Left ventricle myocardium superior (tissue), 1 donor: ENCODE results near the gene PHLDA2. TPM values are rescaled to one million over a fixed set of nuclear protein-coding genes. Genes with fewer than 3 reads are reported as not detected.

Experiments
- ATAC-seq: fragments of 200-7000 bp; cut with Tn5 transposase; one replicate; pipeline ENCODE4 v1.9.1; 2020; ENCODE audit warnings: mild to moderate bottlenecking, moderate library complexity
- DNase-seq: peaks from one replicate; pipeline ENCODE4 v3.0.0-alpha.2; 2020
- intact Hi-C: fragments of 100-400 bp; cut with micrococcal nuclease; formaldehyde crosslinking; loops from one replicate; pipeline ENCODE4 v1.11.0; 2022
- total RNA-seq: library from RNA; stranded (reverse); fragmentation: NEBNext Ultra II Directional; extraction: Animal tissue kit (Norgen Biotek cat#: 25700); gene quantifications from one replicate; pipeline ENCODE4 v1.2.1, GENCODE V29; 2021
- donor health status: DM: no; HTN: yes; CAD: no; lungs with severe emphysema.

Gene PHLDA2
- total RNA-seq, 1 donor from 2014 or later: 0.99 TPM

DNA sequence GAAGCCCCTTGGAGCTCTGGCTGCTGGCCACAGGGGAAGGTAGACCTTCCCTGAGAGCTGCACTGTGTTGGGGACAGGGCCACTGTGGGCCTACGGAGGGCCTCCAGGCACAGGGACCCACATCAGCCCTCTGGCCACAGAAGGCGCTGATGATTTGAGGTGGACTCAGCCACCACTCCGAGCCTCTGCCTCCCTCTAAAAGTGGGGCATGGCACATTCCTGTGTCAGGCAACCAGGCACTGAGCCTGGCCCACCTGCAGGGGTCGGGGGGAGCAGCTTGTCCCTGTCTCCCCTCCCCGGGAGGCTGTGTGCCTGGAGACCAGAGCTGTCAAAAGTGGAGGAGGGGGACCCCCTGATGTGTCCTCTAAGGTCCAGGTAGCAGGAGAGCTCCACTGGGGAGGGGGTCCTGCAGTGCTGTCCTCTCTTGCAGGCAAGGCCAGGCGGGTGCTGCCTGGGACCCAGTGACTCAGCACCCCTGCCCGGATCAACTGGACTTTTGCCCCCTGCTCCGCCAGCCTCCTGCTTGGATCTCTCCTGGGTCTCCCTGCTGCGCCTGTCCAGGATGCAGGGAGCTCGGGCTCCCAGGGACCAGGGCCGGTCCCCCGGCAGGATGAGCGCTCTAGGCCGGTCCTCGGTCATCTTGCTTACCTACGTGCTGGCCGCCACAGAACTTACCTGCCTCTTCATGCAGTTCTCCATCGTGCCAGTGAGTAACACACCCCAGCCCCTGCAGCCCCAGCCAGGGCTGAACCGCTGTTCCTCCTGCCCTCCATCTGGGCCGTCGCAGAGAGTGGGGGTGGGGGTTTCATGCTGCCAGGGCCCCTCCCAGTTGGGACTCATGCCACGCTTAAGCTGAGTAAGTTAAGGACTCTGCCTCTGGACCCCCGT, 26.2 kb downstream of the PHLDA2 start:
- ATAC-seq (no peak), DNase-seq (no peak)
- intact Hi-C loops: no loop called here

DNA sequence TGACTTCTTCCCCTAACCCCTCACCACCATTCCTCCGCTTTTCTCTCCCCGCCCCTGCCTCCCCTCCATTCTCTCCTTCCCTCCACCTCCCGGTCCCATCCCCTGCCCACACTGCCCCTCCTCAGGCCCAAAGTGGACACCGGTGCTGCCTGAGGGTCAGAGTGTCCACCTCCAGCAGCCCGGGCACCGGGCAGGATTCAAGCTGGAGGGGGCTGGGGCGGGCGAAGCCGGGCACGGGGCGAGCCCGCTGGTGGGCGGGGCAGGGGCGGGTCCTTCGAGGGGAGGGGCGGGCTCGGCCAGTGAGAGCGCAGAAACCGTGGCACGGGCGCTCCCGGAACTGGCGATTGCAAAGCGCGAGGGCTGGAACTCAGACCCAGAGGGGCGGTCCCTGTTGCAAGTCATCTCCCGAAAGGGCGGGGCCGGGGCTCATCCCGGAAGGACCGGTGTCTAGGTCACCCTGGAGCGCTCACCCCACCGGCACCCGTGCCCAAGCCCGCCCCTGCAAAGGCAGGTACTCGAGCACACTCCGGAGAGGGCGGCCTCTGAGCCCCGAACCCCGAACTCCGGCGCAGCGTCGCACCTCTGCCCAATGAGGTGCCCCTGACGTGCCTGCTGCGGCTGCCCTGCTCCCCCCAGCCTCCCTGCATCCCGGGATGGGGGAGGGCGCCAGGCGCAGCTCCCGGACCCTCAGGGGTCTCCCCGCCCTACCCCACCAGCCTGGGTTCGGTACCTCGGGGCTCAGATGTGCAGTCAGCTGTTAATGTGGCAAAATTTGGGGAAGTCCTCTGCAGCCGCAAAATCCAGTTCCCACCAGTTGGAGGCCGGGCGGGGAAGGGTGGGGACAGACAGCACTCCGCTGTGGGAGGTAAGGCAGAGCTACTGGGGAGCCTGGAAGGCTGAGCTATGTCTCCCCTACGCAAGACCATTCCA, 27.1 kb downstream of the PHLDA2 start:
- DNase-seq: peak; percentile 96
- peak; percentile 93 for ATAC-seq
- intact Hi-C loops: no loop called here

DNA sequence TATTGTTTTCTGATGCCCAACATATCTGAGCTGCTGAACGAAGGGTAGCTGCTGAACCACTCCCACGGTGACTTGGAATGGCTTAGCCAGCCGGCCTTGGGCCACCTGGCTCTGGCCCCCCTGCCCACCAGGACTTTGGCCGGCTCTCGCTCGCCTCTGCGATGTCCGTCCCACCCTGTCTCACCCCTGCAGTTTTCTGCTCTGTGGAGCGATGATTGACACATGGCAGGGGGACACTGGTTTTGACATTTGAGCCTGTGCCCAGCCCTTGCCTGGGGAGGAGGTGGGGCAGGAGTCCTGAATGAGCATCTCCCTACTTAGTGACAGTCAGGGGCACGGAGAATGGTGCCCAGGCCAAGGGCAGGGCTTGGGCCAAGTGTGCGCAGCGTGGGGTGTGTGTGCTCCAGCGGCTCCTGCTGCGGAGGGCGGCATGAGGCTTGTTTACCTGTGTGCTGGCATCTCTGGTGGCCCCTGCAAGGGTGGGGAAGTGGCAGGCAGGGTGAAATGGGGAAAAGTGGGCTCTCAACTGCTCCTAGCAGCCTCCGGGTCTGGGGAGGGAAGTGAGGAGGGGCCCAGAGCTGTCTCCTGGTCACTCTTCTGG, 27.9 kb downstream of the PHLDA2 start:
- peak; percentile 4 for ATAC-seq
- intact Hi-C loops: no loop called here
- no peak for DNase-seq

DNA sequence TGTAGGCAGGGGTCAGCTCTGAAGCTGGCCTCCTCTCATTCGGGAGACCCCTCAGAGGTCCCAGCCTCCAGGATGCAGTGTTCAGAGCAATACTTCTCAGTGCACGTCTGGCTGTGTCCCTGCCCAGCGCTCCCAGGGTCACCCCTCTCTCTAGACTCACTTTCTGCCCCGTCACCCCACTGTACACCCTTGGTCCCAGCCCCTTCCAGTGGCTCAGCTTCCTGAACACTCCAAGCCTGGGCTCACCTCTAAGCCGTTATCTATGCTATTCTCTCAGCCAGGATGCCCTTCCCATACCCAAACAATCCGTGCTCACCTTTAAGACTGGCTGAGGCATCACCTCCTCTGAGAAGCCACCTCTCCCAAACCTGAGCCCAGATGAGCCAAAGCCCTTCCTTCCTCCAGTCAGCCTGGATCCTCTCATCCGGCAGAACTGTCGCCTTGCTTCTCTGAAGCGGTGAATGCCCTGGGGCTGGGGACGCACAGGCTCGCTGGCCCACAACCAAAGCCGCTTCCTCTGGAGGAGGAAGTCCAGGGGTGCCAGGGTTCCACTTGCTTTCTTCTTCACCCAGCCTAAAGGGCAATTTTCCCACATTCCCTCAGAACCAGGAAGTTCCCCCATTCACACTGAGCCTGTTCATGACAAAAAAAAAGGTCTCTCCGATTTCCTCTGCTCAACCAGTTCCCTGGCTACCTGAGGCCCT, 30.0 kb downstream of the PHLDA2 start:
- intact Hi-C loops: no loop called here
- DNase-seq: peak; percentile 62

DNA sequence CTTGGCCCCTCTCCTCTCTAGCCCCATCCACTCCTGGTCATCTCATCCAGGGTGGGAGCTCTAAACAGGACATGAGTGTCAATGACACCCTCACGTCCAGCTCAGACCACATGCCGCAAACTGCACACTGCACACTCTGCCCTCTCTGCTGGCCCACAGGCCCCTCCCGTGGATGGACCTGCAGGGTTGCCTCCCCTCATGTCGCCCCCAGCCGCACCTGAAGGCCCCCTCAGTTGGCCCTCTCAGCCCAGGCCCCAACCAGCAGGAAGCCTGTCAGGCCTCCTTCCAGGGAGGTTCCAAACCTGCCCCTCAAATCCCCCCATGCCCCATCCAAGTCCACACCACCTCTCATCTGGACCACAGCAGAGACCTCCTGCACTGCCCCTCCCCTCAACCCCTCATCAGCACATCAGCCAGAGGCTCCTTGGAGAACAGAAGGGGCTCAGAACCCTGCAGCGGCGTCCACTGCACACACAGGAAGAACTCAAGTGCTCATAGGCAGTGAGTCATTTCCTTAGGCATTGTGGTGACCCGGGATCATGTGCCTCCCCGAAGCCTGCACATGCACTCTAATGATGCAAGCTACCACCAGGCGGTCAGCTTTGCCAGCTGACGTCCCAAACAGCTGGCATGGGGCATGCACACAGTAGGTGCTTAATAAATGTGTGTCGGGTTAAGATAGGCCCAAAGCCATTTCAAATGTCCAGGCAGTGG, 30.7 kb downstream of the PHLDA2 start:
- peak; percentile 64 for DNase-seq
- peak; percentile 21 for ATAC-seq
- intact Hi-C loops: no loop called here

More for the DNA sequence above, 30.0 kb downstream of the PHLDA2 start:
- no peak for ATAC-seq

DNA sequence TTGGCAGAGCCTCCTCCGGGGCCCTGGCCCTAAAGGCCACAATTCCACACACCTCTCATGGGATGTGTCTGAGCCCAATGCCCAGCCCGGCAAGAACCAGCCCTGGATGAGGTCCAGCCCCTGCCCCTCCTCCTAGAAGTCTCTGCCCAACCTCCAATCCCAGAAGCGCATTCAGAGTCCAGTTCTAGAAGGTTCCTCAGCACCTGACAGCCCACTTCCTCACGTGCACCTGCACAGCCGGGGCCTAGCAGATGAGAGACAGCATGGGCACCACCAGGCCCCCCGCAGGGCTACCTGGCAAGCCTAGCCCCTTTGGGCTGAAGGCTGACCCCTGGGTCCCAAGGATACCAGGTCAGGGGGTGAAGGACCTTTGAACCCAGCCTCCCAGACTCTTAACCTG, 32.2 kb downstream of the PHLDA2 start:
- intact Hi-C loops: no loop called here
- DNase-seq (no peak), ATAC-seq (no peak)

DNA sequence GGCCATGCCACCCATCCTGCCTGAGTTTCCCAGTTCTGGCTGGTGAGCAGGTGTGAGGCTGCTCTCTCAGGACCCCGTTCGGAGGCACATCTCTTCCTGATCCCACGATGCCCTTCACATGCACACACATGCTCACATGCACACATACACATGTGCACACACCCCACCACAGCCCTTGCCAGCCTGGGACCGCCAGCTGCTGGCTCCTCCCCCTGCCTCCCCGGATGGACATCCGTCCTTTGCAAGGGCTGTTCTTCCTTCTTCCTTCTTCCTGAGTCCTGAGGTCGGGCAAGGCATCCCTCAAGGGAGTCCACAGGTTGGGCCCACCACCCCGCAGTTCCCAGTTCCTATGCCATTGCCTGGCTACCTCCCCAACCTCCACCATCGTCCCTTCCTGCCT, 33.2 kb downstream of the PHLDA2 start:
- DNase-seq: no peak
- intact Hi-C loops: no loop called here
- no peak for ATAC-seq

DNA sequence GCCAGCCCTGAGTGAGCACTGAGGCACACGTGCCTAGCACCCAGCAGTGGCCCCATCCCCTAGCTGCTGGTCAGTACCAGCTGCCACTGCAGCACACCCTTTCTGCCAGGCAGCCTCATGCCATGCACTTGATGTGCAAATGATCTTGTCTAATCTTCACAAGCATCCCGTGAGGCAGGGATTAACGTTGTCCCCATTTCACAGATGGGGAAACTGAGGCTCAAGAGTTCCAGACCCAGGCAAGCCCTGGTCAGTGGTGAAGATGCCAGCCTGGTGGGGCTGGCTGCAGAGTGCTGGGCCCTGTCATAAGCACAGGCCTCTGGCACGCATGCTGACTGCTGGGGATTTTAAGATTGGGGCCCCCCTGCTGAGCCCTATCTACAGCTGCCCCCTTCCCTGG, 35.3 kb downstream of the PHLDA2 start:
- ATAC-seq: no peak
- intact Hi-C loops: no loop called here
- no peak for DNase-seq

DNA sequence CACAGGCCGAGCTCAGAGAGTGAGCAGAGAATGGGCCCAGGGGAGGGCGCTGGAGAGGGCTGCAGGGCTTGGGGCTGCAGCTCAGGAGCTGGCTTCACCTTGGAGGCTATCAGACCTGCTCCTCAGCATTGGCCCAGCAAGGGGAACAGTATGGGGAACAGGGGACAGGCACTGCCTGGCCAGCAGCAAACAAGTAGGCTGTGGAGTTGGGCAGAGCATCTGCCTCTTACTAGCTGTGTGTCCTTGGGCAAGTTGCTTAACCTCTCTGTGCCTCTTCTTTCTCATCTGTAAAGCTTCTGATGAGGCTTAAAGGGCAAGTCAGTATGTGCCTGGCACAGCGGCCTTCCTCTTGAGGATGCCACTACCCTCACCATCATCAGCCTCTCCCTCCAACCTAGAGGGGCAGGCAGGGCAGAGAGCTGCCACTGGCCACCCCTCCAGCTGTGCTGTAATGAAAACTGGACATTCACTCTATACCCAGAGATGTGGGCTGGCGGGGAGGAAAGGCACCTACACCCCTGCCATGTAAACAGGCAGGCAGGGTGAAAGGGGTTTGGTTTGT, 36.2 kb downstream of the PHLDA2 start:
- DNase-seq (no peak), ATAC-seq (no peak)
- intact Hi-C loops: no loop called here

DNA sequence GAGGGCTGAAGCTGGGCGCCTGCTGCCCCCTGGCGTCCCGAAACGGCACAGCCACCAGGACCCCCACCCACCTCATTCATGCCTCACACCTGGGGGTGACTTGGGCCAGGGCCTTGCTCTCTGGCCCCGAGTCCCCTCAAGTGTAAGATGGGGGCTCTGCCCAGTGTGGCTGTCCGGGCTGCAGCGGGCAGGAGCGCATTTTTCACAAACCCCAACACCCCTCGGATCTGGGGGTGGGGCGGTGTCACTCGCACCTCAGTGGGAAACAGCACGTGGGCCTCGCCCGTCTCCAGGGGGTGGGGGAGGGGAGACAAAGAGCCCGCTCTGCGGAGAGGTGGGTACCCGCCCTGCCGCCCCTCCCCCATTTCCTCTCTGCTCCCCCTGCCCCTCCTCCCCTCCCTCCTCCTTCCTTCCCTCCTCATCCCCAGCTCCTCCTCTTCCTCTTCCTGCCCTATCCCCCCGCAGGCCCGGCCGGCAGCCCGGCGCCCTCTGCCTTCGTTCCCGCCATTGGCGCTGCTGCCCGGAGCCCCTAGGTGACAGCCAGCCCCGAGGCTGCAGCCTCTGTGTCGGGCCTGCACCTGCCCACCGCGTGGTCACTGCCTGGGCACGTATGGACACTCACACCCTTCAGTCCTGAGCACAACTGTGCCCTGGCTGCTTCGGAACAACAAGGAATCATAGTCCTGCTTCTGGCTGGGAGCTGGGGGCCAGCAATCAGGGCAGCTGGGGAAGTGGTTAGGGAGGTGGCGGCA, 36.8 kb downstream of the PHLDA2 start:
- intact Hi-C loops: no loop called here
- peak; percentile 61 for ATAC-seq
- DNase-seq: peak; percentile 66

DNA sequence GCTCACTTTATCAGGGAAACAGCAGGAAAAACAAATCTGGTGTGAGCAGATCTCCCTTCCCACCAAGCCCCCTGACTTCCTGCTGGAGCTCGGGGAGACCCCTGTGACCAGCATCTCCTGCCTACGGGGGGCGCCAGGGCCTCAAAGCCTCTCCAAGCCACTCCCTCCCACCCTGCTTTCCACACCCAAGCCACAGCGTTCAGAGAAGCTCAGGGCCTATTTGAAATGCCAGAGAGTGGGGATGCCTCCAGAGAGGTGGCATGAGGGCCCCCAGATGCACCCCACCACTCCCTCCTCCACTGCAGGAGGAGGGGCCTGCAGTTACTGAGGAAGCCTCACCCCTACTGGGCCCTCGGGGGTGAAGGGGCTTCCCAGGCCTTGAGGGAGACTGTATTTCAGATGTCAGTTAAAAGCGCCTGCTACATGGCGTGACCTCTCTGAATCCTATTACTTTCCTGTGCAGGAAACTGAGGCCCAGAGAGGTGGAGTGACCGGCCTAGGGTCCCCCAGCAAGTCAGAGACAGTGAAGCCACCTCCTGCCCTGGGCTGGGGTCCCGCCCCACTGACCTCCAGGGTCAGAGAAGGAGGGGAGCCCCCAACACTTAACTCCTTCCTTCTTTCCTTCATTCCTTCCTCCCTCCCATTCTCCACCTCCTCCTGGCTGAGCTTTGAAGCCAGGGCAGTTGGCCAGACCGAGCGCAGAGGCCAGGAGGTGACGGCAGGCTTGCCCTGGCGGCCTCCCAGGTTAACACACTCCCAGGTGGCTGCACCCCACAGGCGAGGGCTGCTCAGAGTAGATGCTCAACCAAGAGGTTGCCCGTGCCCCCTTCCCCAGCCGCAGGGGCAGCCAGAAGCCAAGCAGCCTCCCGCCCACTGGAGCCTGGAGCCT, 37.6 kb downstream of the PHLDA2 start:
- peak; percentile 34 for ATAC-seq
- DNase-seq: peak; percentile 76
- intact Hi-C loops: no loop called here

DNA sequence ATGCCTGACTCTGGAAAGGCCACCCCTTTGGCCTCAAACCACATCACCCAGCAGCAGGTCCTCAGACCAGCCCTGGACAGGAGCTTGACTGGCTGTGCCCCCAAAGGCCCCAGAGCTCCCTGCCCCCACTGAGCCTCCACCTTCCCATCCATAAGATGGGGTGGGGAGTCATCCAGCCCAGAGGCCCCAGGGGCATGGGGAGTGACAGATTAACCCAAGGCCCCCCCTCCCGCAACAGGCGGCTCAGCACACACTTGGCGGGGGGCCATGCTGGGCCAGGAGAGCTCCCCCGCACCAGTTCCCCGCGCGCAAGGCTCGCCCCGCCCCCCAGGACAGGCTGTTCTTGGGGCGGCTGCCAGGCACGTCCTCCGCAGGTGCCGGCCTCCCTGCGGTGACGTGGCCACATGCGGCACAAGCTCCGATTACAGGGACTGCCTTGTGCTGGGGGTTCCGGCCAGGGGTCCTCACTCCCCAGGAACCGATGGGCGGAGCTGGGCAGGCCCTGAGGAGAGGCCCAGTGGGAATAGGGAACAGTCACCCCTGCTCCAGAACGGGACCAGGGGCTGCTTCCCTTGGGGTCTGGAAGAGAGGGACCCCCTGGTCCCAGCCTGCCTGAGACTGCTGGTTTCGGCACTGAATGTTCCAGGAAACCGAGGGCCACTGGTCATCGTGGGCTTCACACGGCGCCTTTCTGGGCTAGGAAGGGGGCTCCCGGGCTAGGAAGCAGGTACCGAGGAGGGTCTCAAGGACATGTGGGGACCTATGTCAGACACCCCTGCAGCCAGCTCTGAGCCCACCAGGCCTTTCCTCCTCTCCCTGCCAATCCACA, 38.5 kb downstream of the PHLDA2 start:
- DNase-seq: peak; percentile 85
- intact Hi-C loops: no loop called here
- ATAC-seq: peak; percentile 25

DNA sequence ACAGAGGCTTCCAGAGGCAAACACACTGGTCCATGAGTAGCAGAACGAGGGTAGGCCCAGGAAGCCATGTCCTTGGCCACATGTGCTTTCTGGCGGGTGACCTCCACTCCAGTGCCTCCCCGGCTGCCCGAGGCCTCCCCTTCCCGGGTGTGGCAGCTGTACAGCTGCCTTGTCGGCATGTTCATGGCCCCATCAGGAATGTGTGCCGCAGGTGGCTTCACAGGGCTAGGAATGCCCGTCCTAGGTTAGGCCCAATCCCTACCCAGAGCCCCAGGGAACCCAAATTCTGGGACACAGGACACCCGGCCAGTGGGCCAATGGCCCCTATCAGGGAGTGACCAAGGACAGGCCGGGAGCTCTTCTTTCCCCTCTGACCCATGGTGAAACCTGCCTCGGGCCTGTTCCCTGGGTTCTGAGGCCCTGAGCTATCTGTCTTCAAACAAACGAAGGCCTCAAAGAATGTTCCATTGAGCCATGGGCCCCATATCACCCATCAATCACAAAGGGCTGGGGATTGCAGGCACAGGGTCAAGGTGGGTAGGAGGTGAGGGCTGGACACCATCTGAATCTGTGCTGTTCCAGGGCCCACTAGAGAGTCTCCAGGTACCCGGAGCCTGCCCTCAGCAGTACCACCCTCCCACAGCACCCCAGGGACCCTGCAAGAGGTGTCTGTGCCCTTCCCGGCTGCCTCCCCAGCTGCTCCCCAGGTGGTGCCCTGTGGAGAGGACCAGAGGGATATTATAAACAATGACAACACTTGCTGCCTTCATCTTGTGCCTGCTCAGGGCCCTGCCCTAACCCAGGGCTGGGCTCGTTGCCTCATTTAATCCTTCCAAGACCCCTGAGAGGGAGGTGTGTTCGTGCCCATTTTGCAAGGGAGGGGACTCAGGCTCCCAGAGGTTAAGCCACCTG, 39.6 kb downstream of the PHLDA2 start:
- ATAC-seq (no peak), DNase-seq (no peak)
- intact Hi-C loops: loop anchor here (2.0 kb wide), 1 partner anchor 357 kb away; no protein-coding TSS in a partner anchor

DNA sequence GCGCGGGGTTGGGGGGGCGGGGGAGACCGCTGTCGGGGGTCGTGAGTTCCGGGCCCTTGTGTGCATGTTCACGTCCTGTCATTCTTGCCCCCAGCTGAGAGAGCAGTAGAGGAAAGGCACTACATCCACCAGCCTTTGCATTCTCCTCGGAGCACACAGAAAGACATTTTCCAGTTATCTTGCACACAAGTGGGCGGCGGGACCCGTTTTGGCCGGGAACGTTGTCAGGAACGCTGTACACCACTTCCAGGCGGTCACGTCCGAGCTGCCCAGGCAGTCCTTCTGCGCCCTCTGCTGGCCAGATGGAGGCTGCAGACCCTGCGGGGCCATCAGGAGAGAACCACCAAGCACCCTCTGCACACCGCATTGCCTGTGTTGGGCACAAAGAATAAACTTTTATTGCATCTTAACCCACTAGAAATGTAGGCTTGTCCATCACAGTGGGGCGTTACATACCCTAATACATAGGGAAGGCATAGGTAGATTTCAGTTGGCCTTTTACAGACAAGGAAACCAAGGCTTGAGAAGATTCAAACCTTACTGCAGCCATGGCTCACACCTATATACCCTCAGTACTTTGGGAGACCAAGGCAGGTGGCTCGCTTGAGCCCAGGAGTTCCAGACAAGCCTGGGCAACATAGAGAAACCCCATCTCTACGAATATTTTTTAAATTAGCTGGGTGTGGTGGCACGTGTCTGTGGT, 40.8 kb downstream of the PHLDA2 start:
- ATAC-seq (peak; percentile 47), DNase-seq (peak; percentile 96)
- intact Hi-C loops: loop anchor here (2.0 kb wide), 1 partner anchor 356 kb away; no protein-coding TSS in a partner anchor
